Prostate gland (tissue), 2 donors: Measurements from ENCODE around the gene RAB4A. TPM values are rescaled to one million over a fixed set of nuclear protein-coding genes. Genes with fewer than 3 reads are reported as not detected.

ENCODE experiments used
- DNase-seq: peaks from one replicate; pipeline ENCODE4 v3.0.0-alpha.2; 2019; ENCODE audit warnings: low spot score
- H3K27ac ChIP-seq, 2 donors: fragments of 200-600 bp; sonication (generic); 2 replicates each; pipeline ENCODE4 v1.5.1; 2017 to 2019
- H3K27me3 ChIP-seq: fragments of 200-600 bp; sonication (generic); replicated peaks from 2 replicates; pipeline ENCODE4 v1.5.1; 2019; ENCODE audit not compliant: insufficient read depth
- H3K36me3 ChIP-seq, 2 donors: fragments of 200-600 bp; sonication (generic); 1 replicate in 1 of 2; 2 replicates in 1 of 2; pipeline versions ENCODE4 v1.5.1 to v1.8.1; 2017 to 2019
- H3K4me1 ChIP-seq: fragments of 200-600 bp; sonication (generic); replicated peaks from 2 replicates; pipeline ENCODE4 v1.5.1; 2019
- H3K4me3 ChIP-seq, 2 donors: fragments of 200-600 bp; sonication (generic); 2 replicates each; pipeline ENCODE4 v1.5.1; 2017 to 2019
- H3K9me3 ChIP-seq: fragments of 200-600 bp; sonication (generic); 2 replicates; pipeline ENCODE4 v1.5.1; 2017
- CTCF ChIP-seq, 4 experiments: fragments of 200-600 bp in 2 of 4; fragments of 450-650 bp in 2 of 4; sonication (generic) in 2 of 4; IDR thresholded peaks; 1 replicate in 3 of 4; 2 replicates in 1 of 4; pipeline ENCODE4 v1.5.1; 2016 to 2019; ENCODE audit warnings: antibody characterized with exemption in 4 of 4, mild to moderate bottlenecking in 2 of 4, moderate library complexity in 2 of 4
- POLR2A ChIP-seq: fragments of 450-650 bp; IDR thresholded peaks from one replicate; pipeline ENCODE4 v1.6.1; 2016; ENCODE audit warnings: antibody characterized with exemption, mild to moderate bottlenecking
- POLR2AphosphoS5 ChIP-seq: sonication (generic); formaldehyde crosslinking; IDR thresholded peaks from one replicate; pipeline ENCODE4 v1.6.1; 2017; ENCODE audit warnings: antibody characterized with exemption
- WGBS: methylation state at CpG from one replicate; pipeline ENCODE4 v1.1.5; 2018; 5-methylcytosine and 5-hydroxymethylcytosine counted together
- intact Hi-C: fragments of 100-400 bp; cut with DNase I; formaldehyde crosslinking; loops from one replicate; pipeline ENCODE4 v1.14.2; 2022
- total RNA-seq, 2 donors: library from RNA; depleted of rRNA; stranded (reverse); fragments of >200 nt; gene quantifications; one replicate each; pipeline ENCODE4 v1.1.0, GENCODE V29; 2016

The RAB4A gene
- total RNA-seq, 2 donors from 2014 or later: 53.6 to 106 TPM

GRCh38 chr1:229323201-229323600 is 52.3 kb downstream of the RAB4A start:
- intact Hi-C loops: no loop called here
- H3K4me3 ChIP-seq: no peak overlapping the region
- no peak overlapping the region for H3K27ac ChIP-seq
- H3K27me3 ChIP-seq: no peaks in the 10 kb centered on the region
- no peak for DNase-seq
- TF ChIP-seq POLR2A (no peak), CTCF (IDR thresholded peaks at IDR 0.05) (no peak), POLR2AphosphoS5 (no peak)
- H3K4me1 ChIP-seq: no peaks in the 10 kb centered on the region
- WGBS: 82% methylated on average over 7 of the region's 7 CpGs
- H3K9me3 ChIP-seq: no peaks in the 10 kb centered on the region
- peaks cover 4 to 5% of the 10 kb centered on the region in 2 donors for H3K36me3 ChIP-seq

- Histone ChIP-seq H3K4me1 (no peaks in the 10 kb centered on the region), H3K9me3 (no peaks in the 10 kb centered on the region), H3K36me3 (peaks cover 4 to 5% of the 10 kb centered on the region in 2 donors), H3K27me3 (no peaks in the 10 kb centered on the region), H3K27ac (no peak overlapping the region), H3K4me3 (no peak overlapping the region)
- intact Hi-C loops: no loop called here
- 48% methylated on average over 2 of the region's 2 CpGs for WGBS
- TF ChIP-seq CTCF (IDR thresholded peaks at IDR 0.05) (no peak), POLR2AphosphoS5 (no peak), POLR2A (no peak)
- no peak for DNase-seq
Measured at GRCh38 chr1:229323885-229324553, 53.1 kb downstream of the RAB4A start.

- intact Hi-C loops: no loop called here
- Histone ChIP-seq H3K4me3 (no peak overlapping the region), H3K27ac (no peak overlapping the region), H3K36me3 (peaks cover 0 to 4% of the 10 kb centered on the region in 2 donors), H3K9me3 (no peaks in the 10 kb centered on the region), H3K4me1 (no peaks in the 10 kb centered on the region), H3K27me3 (no peaks in the 10 kb centered on the region)
- 41% methylated on average over 2 of the region's 2 CpGs for WGBS
- TF ChIP-seq CTCF (IDR thresholded peaks at IDR 0.05): no peak
- TF ChIP-seq POLR2A: no peak
- TF ChIP-seq POLR2AphosphoS5: no peak
- no peak for DNase-seq
Measured at GRCh38 chr1:229325401-229325800, 54.5 kb downstream of the RAB4A start.

- Histone ChIP-seq H3K36me3 (peaks cover 0 to 4% of the 10 kb centered on the region in 2 donors), H3K27ac (peak overlapping the region in 1 of 2 donors; percentile 9)
Measured at GRCh38 chr1:229325853-229326487, 55.1 kb downstream of the RAB4A start.

More at GRCh38 chr1:229325853-229326487, 55.1 kb downstream of the RAB4A start:
- intact Hi-C loops: no loop called here
- TF ChIP-seq CTCF (IDR thresholded peaks at IDR 0.05): no peak
- no peak for TF ChIP-seq POLR2A
- no peak for TF ChIP-seq POLR2AphosphoS5
- DNase-seq: no peak
- no peak overlapping the region for H3K4me3 ChIP-seq
- no peaks in the 10 kb centered on the region for H3K4me1 ChIP-seq
- H3K27me3 ChIP-seq: no peaks in the 10 kb centered on the region
- 61% methylated on average over 10 of the region's 10 CpGs for WGBS
- H3K9me3 ChIP-seq: no peaks in the 10 kb centered on the region
